ENCODE measurements around the gene CDHR2. TPM values are rescaled to one million over a fixed set of nuclear protein-coding genes. Genes with fewer than 3 reads are reported as not detected.
"Not testable (repeated sequence)": the region's sequence is repeated elsewhere in the genome, so short reads cannot be mapped to it uniquely, and the experiment has no call there.

Gene CDHR2
- total RNA-seq, 1 donor from 2014 or later: 0.43 TPM

DNA sequence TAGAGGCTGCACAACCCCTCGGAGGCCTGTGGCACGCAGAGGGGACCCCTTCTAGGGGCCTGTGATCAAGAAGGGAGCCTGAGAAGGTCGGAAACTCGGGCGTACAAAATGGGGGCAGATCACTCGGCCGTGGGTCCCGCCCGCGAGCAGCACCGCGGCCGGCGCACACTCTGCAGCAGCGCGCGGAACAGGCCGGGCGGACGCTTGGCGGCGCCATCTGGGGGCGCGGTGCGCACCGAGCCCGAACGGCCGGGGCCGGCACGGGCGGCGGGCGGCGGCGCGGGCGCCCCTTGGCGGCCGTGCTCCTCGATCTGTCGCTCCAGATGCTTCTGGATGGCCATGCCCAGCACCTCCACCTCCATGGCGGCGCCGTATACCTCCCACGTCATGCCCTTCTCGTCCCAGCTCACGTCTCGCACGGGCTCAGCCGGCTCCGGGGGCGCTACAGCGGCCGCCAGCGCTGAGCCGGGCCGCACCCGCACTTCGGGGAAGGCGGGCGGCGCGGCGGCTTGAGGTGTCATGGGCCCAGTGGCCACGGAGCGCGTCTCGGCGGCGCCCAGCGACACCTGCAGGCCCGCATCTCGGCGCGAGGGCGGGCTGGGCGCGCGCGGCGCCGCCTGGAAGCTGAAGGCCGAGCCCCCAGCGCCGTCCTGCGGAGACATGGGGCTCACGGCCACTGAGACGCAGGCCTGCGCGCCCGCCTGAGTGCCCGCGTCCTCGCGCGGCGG, 47.7 kb downstream of the CDHR2 start:
- Mint-ChIP-seq H3K36me3 (ENCODE audit: unreplicated experiment) (no peaks in the 10 kb centered on the region), H3K4me3 (ENCODE audit: unreplicated experiment) (no peak overlapping the region), H3K9me3 (ENCODE audit: unreplicated experiment) (no peaks in the 10 kb centered on the region), H3K27ac (ENCODE audit: unreplicated experiment) (no peak overlapping the region), H3K27me3 (ENCODE audit: unreplicated experiment) (no peaks in the 10 kb centered on the region), H3K4me1 (ENCODE audit: unreplicated experiment) (no peaks in the 10 kb centered on the region)
- TF ChIP-seq, protein P1, sequence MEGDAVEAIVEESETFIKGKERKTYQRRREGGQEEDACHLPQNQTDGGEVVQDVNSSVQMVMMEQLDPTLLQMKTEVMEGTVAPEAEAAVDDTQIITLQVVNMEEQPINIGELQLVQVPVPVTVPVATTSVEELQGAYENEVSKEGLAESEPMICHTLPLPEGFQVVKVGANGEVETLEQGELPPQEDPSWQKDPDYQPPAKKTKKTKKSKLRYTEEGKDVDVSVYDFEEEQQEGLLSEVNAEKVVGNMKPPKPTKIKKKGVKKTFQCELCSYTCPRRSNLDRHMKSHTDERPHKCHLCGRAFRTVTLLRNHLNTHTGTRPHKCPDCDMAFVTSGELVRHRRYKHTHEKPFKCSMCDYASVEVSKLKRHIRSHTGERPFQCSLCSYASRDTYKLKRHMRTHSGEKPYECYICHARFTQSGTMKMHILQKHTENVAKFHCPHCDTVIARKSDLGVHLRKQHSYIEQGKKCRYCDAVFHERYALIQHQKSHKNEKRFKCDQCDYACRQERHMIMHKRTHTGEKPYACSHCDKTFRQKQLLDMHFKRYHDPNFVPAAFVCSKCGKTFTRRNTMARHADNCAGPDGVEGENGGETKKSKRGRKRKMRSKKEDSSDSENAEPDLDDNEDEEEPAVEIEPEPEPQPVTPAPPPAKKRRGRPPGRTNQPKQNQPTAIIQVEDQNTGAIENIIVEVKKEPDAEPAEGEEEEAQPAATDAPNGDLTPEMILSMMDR (IDR thresholded peaks at IDR 0.05): no peak
- DNase-seq (ENCODE audit: extremely low spot score, unreplicated experiment): no peak

DNA sequence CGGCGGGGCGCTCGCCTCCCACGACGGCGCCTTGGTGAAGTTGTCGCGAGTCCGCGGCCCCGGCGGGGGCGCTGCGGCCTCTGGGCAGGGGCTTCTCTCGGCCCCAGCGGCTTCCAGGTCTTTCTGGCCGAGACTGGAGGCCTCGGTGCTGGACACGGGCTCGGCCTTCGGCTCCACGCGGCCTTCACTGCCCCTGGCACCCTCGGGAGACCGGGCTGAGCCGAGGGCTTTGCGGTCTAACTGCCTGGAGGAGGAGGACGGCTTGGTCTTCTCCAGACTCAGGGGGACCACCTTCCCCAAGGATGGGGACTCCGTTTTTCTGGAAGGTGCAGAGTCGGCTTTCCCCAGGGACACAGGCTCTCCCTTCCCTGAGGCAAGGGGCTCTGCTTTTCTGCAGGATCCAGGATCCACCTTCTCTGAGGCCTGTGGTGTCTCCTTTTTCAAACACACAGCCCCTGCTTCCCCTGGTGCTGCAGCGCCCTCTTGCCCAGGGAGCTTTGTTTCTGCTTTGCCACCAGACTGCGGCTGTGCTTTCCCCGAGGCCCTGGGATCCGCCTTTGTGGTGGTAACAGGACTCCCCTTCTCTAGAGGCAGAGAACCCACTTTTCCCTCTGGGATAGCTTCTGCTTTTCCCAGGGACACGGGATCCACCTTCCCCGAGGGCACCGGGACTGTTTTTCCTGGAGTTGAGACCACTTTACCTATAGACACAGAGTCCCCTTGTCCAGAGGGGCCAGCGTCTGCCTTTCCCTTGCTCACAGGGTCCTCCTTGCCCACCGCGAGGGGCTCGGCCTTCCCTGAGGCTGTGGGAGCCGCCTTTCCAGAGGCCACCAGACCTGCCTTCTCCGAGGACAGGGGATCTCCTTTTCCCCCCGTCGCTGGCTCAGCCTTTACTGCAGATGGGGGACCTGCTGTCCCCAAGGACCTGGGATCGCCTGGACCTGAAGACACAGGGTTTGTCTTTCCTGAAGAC, 48.6 kb downstream of the CDHR2 start:
- H3K36me3 Mint-ChIP-seq (ENCODE audit: unreplicated experiment): no peaks in the 10 kb centered on the region
- no peaks in the 10 kb centered on the region for H3K27me3 Mint-ChIP-seq (ENCODE audit: unreplicated experiment)
- DNase-seq (ENCODE audit: extremely low spot score, unreplicated experiment): no peak
- TF ChIP-seq, protein P1 (IDR thresholded peaks at IDR 0.05): no peak
- no peak overlapping the region for H3K27ac Mint-ChIP-seq (ENCODE audit: unreplicated experiment)
- no peaks in the 10 kb centered on the region for H3K9me3 Mint-ChIP-seq (ENCODE audit: unreplicated experiment)
- H3K4me3 Mint-ChIP-seq (ENCODE audit: unreplicated experiment): no peak overlapping the region
- H3K4me1 Mint-ChIP-seq (ENCODE audit: unreplicated experiment): no peaks in the 10 kb centered on the region

- not testable (repeated sequence) for H3K27ac Mint-ChIP-seq (ENCODE audit: unreplicated experiment); H3K27me3 Mint-ChIP-seq (ENCODE audit: unreplicated experiment); H3K4me1 Mint-ChIP-seq (ENCODE audit: unreplicated experiment); DNase-seq (ENCODE audit: extremely low spot score, unreplicated experiment); H3K4me3 Mint-ChIP-seq (ENCODE audit: unreplicated experiment); H3K36me3 Mint-ChIP-seq (ENCODE audit: unreplicated experiment); H3K9me3 Mint-ChIP-seq (ENCODE audit: unreplicated experiment)
These were observed 50.7 kb downstream of the CDHR2 start for GRCh38 chr5:176599749-176600430.

DNA sequence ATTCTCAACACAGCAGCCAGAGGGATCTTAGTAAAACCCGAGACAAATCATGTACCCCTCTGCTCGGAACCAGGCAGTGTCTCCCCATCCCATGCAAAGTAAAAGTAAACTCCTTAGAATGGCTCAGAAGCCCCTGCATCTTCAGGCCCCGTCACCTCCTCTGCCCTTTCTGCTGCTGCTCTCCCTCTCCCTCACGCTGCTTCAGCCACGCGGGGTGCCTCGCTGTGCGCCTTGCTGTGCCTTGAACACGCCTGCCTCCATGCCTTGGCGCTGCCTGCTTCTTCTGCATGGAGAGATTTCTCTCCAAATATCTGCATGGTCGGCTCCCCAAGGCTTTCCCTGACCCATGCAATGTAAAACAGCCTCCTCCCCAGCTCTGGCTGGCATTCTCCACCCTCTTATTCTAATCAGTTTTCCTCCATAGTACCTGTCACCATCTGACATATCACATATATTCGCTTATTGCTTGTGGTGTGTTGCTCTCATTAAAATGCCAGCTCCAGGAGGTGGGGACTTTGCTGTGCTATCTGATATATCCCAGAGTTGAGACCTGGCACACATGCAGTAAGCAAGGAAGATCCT, 52.9 kb downstream of the CDHR2 start:
- H3K27me3 Mint-ChIP-seq (ENCODE audit: unreplicated experiment): no peaks in the 10 kb centered on the region
- no peak overlapping the region for H3K4me3 Mint-ChIP-seq (ENCODE audit: unreplicated experiment)
- no peak for DNase-seq (ENCODE audit: extremely low spot score, unreplicated experiment)
- no peaks in the 10 kb centered on the region for H3K4me1 Mint-ChIP-seq (ENCODE audit: unreplicated experiment)
- no peaks in the 10 kb centered on the region for H3K36me3 Mint-ChIP-seq (ENCODE audit: unreplicated experiment)
- H3K27ac Mint-ChIP-seq (ENCODE audit: unreplicated experiment): no peak overlapping the region
- no peaks in the 10 kb centered on the region for H3K9me3 Mint-ChIP-seq (ENCODE audit: unreplicated experiment)
- TF ChIP-seq, protein P1 (IDR thresholded peaks at IDR 0.05): no peak

GRCh38 chr5:176603091-176603490, 53.9 kb downstream of the CDHR2 start:
- TF ChIP-seq, protein P1 (IDR thresholded peaks at IDR 0.05): no peak
- Mint-ChIP-seq H3K9me3 (ENCODE audit: unreplicated experiment) (no peaks in the 10 kb centered on the region), H3K36me3 (ENCODE audit: unreplicated experiment) (no peaks in the 10 kb centered on the region), H3K27me3 (ENCODE audit: unreplicated experiment) (no peaks in the 10 kb centered on the region), H3K4me1 (ENCODE audit: unreplicated experiment) (no peaks in the 10 kb centered on the region), H3K27ac (ENCODE audit: unreplicated experiment) (no peak overlapping the region), H3K4me3 (ENCODE audit: unreplicated experiment) (no peak overlapping the region)
- DNase-seq (ENCODE audit: extremely low spot score, unreplicated experiment): no peak
